ENCODE measurements around the gene KCNQ1. TPM values are rescaled to one million over a fixed set of nuclear protein-coding genes. Genes with fewer than 3 reads are reported as not detected.

Gene KCNQ1
- total RNA-seq, 1 experiment from 2014 or later, result 2.3 TPM

DNA sequence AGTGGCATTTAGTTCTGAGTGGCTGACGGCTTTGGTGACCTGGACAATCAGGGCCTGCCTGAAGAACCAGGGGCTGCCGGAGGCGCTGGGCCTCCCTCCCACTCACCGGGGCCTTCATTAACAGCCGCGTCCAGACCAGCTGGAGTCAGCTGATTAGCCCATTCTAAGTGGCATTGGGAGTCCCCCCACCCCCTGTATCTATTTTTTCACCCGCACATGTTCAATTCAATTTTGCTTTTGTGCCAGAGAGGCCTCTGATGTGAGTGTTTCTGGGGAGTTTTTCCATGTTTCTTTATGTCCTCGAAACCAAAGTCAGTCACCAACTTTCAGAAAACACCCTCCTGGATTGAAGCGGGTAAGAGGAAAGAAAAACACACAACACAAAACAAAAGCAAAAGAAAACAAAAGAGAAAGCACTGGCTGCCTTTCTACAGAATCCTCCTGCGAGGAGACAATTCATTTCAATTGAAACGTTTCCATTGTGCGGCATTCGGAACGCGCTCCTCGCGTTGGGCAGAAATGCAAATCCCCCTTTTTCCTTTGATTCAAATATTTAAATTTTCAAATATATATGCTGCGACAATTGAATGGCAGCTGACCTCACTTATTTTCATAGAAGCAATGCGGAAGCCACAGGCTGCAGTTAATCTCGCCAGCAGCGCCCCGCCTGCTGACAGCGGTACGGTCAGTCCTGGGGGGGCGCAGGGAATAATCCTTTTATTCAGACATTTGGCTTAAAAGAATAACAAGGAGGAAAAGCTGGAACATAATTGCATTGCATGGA lies 423.1 kb downstream of the KCNQ1 start:
- peaks cover 8% of the 10 kb centered on the region for H3K23me2 ChIP-seq (ENCODE audit: insufficient read length, low read depth, low read length, poor library complexity, severe bottlenecking)
- no peak for DNase-seq
- H4K20me1 ChIP-seq (ENCODE audit: control insufficient read depth, insufficient read depth, insufficient read length), result no peaks in the 10 kb centered on the region
- TF ChIP-seq, protein P1, sequence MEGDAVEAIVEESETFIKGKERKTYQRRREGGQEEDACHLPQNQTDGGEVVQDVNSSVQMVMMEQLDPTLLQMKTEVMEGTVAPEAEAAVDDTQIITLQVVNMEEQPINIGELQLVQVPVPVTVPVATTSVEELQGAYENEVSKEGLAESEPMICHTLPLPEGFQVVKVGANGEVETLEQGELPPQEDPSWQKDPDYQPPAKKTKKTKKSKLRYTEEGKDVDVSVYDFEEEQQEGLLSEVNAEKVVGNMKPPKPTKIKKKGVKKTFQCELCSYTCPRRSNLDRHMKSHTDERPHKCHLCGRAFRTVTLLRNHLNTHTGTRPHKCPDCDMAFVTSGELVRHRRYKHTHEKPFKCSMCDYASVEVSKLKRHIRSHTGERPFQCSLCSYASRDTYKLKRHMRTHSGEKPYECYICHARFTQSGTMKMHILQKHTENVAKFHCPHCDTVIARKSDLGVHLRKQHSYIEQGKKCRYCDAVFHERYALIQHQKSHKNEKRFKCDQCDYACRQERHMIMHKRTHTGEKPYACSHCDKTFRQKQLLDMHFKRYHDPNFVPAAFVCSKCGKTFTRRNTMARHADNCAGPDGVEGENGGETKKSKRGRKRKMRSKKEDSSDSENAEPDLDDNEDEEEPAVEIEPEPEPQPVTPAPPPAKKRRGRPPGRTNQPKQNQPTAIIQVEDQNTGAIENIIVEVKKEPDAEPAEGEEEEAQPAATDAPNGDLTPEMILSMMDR (conservative IDR thresholded peaks at IDR 0.05), result no peak
- peaks cover 32% of the 10 kb centered on the region for H3K27me3 ChIP-seq (ENCODE audit: insufficient read depth, low read length)
- H3K9ac ChIP-seq (ENCODE audit: extremely low read depth, insufficient read length, low read length), result no peak overlapping the region
- H3K4me1 ChIP-seq (ENCODE audit: insufficient read depth, low read length), result no peaks in the 10 kb centered on the region
- Mint-ChIP-seq H3K27me3 (ENCODE audit: low read depth) (peaks cover 92% of the 10 kb centered on the region), H3K4me1 (peaks cover 54 to 65% of the 10 kb centered on the region in 2 experiments), H3K9me3 (peaks cover 8 to 9% of the 10 kb centered on the region in 2 experiments; a peak in 4 of 5 replicates), H3K27ac (peak overlapping the region in 1 of 3 experiments; percentile 46; a peak in 2 of 7 replicates), H3K36me3 (ENCODE audit: insufficient read depth in 1 of 3, low read depth in 3 of 3) (peaks cover 2 to 8% (median 3%) of the 10 kb centered on the region in 3 experiments; a peak in 5 of 7 replicates), H3K4me3 (peak overlapping the region; percentile 45 to 79; a peak in 3 of 5 replicates)
- no peak overlapping the region for H3K27ac ChIP-seq (ENCODE audit: insufficient read length, low read depth, low read length)
- no peak overlapping the region for H2BK12ac ChIP-seq (ENCODE audit: insufficient read length, low read depth, low read length)
- no peak overlapping the region for H3K56ac ChIP-seq (ENCODE audit: insufficient read length, low read depth, low read length)
- no peak overlapping the region for H3K18ac ChIP-seq (ENCODE audit: insufficient read length, low read depth, low read length)
- H2BK20ac ChIP-seq (ENCODE audit: low read depth, low read length, poor library complexity, severe bottlenecking), result no peak overlapping the region
- no peak overlapping the region for H3K14ac ChIP-seq (ENCODE audit: insufficient read depth, low read length)
- H2AFZ ChIP-seq (ENCODE audit: low read length), result no peak overlapping the region
- H4K8ac ChIP-seq (replicated peaks; ENCODE audit: insufficient read length, low read depth, low read length), result no peak overlapping the region
- H2BK120ac ChIP-seq (ENCODE audit: low read depth, low read length, poor library complexity, severe bottlenecking), result no peak overlapping the region
- no peaks in the 10 kb centered on the region for H3K79me2 ChIP-seq (ENCODE audit: insufficient read depth, low read length)
- no peak overlapping the region for H4K5ac ChIP-seq (ENCODE audit: insufficient read length, low read depth, low read length)
- no peaks in the 10 kb centered on the region for H3K9me3 ChIP-seq (ENCODE audit: control insufficient read depth, low read depth, low read length)
- no peak overlapping the region for H2BK5ac ChIP-seq (ENCODE audit: insufficient read length, low read length)
- H2BK15ac ChIP-seq (ENCODE audit: low read depth, low read length), result no peak overlapping the region
- H4K91ac ChIP-seq (ENCODE audit: insufficient read length, low read depth, low read length), result no peak overlapping the region
- WGBS (ENCODE audit: extremely low coverage, insufficient read length, low lambda C conversion rate), result no CpG with 5 or more reads among the region's 25 CpGs
- H2AK5ac ChIP-seq (ENCODE audit: insufficient read length, low read length), result no peak overlapping the region
- no peak overlapping the region for H3K23ac ChIP-seq (ENCODE audit: insufficient read length, low read depth, low read length)
- no peaks in the 10 kb centered on the region for H3K79me1 ChIP-seq (ENCODE audit: insufficient read depth, low read depth, low read length, poor library complexity, severe bottlenecking)
- no peak overlapping the region for H3K4ac ChIP-seq (ENCODE audit: low read depth, low read length)
- H3K4me2 ChIP-seq (ENCODE audit: insufficient read depth, insufficient read length, low read length), result peak overlapping the region; percentile 2
- no peak overlapping the region for H3T11ph ChIP-seq (ENCODE audit: low read length)

Data from H9 (cell line).